ENCODE data around the gene PIP5K1C. TPM values are rescaled to one million over a fixed set of nuclear protein-coding genes. Genes with fewer than 3 reads are reported as not detected.

The PIP5K1C gene
- total RNA-seq, 1 donor from 2014 or later: 40.1 TPM

GRCh38 chr19:3734310-3734600 lies 34.0 kb upstream of the PIP5K1C start:
- no peak overlapping the region for H3K4me3 Mint-ChIP-seq
- DNase-seq (ENCODE audit: low read depth, low spot score): no peak
- H3K27me3 Mint-ChIP-seq (ENCODE audit: low read depth): peaks cover 20% of the 10 kb centered on the region
- H3K4me1 Mint-ChIP-seq: no peaks in the 10 kb centered on the region
- no peak overlapping the region for H3K27ac Mint-ChIP-seq (ENCODE audit: unreplicated experiment)
- no peak for TF ChIP-seq CTCF (conservative IDR thresholded peaks at IDR 0.05)
- no peaks in the 10 kb centered on the region for H3K36me3 Mint-ChIP-seq (ENCODE audit: low read depth)
- no peaks in the 10 kb centered on the region for H3K9me3 Mint-ChIP-seq

GRCh38 chr19:3733549-3734309 lies 33.5 kb upstream of the PIP5K1C start:
- no peaks in the 10 kb centered on the region for H3K9me3 Mint-ChIP-seq
- H3K4me3 Mint-ChIP-seq: no peak overlapping the region
- peak overlapping the region; percentile 66 for H3K27ac Mint-ChIP-seq (ENCODE audit: unreplicated experiment)
- no peak for TF ChIP-seq CTCF (conservative IDR thresholded peaks at IDR 0.05)
- H3K36me3 Mint-ChIP-seq (ENCODE audit: low read depth): no peaks in the 10 kb centered on the region
- no peaks in the 10 kb centered on the region for H3K4me1 Mint-ChIP-seq
- H3K27me3 Mint-ChIP-seq (ENCODE audit: low read depth): peaks cover 22% of the 10 kb centered on the region
- DNase-seq (ENCODE audit: low read depth, low spot score): no peak

DNA sequence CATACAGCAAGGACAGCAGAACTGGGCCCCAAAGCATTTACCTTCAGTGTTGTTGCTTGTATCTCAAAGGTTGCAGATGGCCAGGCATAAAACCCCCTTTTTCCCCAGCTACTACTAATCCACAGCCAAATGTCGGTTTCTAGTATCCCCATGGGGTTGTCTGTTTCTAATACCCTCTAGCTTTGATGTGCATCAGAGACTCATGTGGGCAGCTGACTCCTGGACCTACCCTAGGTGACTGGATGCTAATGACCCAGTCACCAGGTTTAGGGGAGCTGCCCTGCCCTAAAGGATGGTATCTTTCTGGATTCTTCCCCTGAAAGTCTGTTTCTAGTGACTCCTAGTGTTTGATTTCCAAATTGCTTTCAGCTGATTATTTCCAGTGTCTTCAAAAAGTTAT lies 31.8 kb upstream of the PIP5K1C start:
- H3K36me3 Mint-ChIP-seq (ENCODE audit: low read depth): no peaks in the 10 kb centered on the region
- H3K4me1 Mint-ChIP-seq: no peaks in the 10 kb centered on the region
- H3K9me3 Mint-ChIP-seq: no peaks in the 10 kb centered on the region
- H3K27ac Mint-ChIP-seq (ENCODE audit: unreplicated experiment): no peak overlapping the region
- H3K27me3 Mint-ChIP-seq (ENCODE audit: low read depth): peaks cover 20% of the 10 kb centered on the region
- H3K4me3 Mint-ChIP-seq: no peak overlapping the region
- no peak for DNase-seq (ENCODE audit: low read depth, low spot score)
- TF ChIP-seq CTCF (conservative IDR thresholded peaks at IDR 0.05): no peak

- Mint-ChIP-seq H3K4me1 (no peaks in the 10 kb centered on the region), H3K4me3 (no peak overlapping the region), H3K27me3 (ENCODE audit: low read depth) (peaks cover 31% of the 10 kb centered on the region), H3K36me3 (ENCODE audit: low read depth) (no peaks in the 10 kb centered on the region), H3K9me3 (no peaks in the 10 kb centered on the region), H3K27ac (ENCODE audit: unreplicated experiment) (no peak overlapping the region)
- no peak for DNase-seq (ENCODE audit: low read depth, low spot score)
- TF ChIP-seq CTCF (conservative IDR thresholded peaks at IDR 0.05): no peak
These were observed 30.2 kb upstream of the PIP5K1C start for GRCh38 chr19:3730457-3730958.

GRCh38 chr19:3725640-3726310 lies 25.5 kb upstream of the PIP5K1C start:
- no peak overlapping the region for H3K4me3 Mint-ChIP-seq
- no peaks in the 10 kb centered on the region for H3K4me1 Mint-ChIP-seq
- peaks cover 65% of the 10 kb centered on the region for H3K27me3 Mint-ChIP-seq (ENCODE audit: low read depth)
- TF ChIP-seq CTCF (conservative IDR thresholded peaks at IDR 0.05): no peak
- no peak for DNase-seq (ENCODE audit: low read depth, low spot score)
- no peak overlapping the region for H3K27ac Mint-ChIP-seq (ENCODE audit: unreplicated experiment)
- H3K9me3 Mint-ChIP-seq: no peaks in the 10 kb centered on the region
- no peaks in the 10 kb centered on the region for H3K36me3 Mint-ChIP-seq (ENCODE audit: low read depth)

Data from neural crest cell (in vitro differentiated cells).